Caco-2 (cell line): ENCODE results near the gene KCNQ1OT1. TPM values are rescaled to one million over a fixed set of nuclear protein-coding genes. Genes with fewer than 3 reads are reported as not detected.

Experiments used
- BruUV-seq: library from RNA; stranded (reverse); fragments of 400-500 nt; replicated peaks from 2 replicates; lab custom pipeline; 2021; lab: Mats Ljungman, UMichigan
- CTCF ChIA-PET: fragments of 300-600 bp; sonication (Branson Sonifier 250); formaldehyde crosslinking; loops from one replicate; lab custom pipeline; 2022; ENCODE audit warnings: antibody characterized with exemption; lab: Charles Lee
- POLR2A ChIA-PET: fragments of 300-600 bp; sonication (Branson Sonifier 250); formaldehyde crosslinking; loops from one replicate; lab custom pipeline; 2022; ENCODE audit warnings: antibody characterized with exemption; lab: Charles Lee
- DNase-seq, 2 experiments: peaks; one replicate each; pipeline versions ENCODE4 v3.0.0 to v3.0.0-alpha.2; 2020 to 2022
- H3K27me3 ChIP-seq: replicated peaks from 2 replicates; pipeline ENCODE4 v1.6.0; 2011; ENCODE audit warnings: low read length; ENCODE audit not compliant: control insufficient read depth, insufficient read depth
- H3K36me3 ChIP-seq: 2 replicates; pipeline ENCODE4 v1.5.1; 2011; ENCODE audit warnings: low read length; ENCODE audit not compliant: control insufficient read depth, insufficient read depth
- H3K4me1 ChIP-seq: fragments of 250-450 bp; sonication (Bioruptor Pico); 2 replicates; pipeline ENCODE4 v1.5.1; 2020; ENCODE audit warnings: mild to moderate bottlenecking
- H3K4me3 ChIP-seq: 2 replicates; pipeline ENCODE4 v1.5.1; 2011; ENCODE audit warnings: low read depth, mild to moderate bottlenecking, control low read depth, low read length
- H3K9me3 ChIP-seq: fragments of 250-450 bp; sonication (Bioruptor Pico); 2 replicates; pipeline ENCODE4 v1.5.1; 2020; ENCODE audit warnings: mild to moderate bottlenecking, moderate library complexity
- H3K27ac Mint-ChIP-seq: one replicate; pipeline ENCODE4 v1.8.0; 2022; ENCODE audit warnings: mixed read lengths; ENCODE audit not compliant: unreplicated experiment
- H3K27me3 Mint-ChIP-seq: one replicate; pipeline ENCODE4 v1.8.0; 2022; ENCODE audit warnings: mixed read lengths; ENCODE audit not compliant: insufficient read depth, unreplicated experiment
- H3K36me3 Mint-ChIP-seq: one replicate; pipeline ENCODE4 v1.8.0; 2022; ENCODE audit warnings: mild to moderate bottlenecking, mixed read lengths; ENCODE audit not compliant: insufficient read depth, unreplicated experiment
- H3K4me1 Mint-ChIP-seq: one replicate; pipeline ENCODE4 v1.8.0; 2022; ENCODE audit warnings: low read depth, mixed read lengths; ENCODE audit not compliant: unreplicated experiment
- H3K4me3 Mint-ChIP-seq: one replicate; pipeline ENCODE4 v1.8.0; 2022; ENCODE audit warnings: mild to moderate bottlenecking, moderate library complexity, mixed read lengths; ENCODE audit not compliant: unreplicated experiment
- H3K9me3 Mint-ChIP-seq: one replicate; pipeline ENCODE4 v1.8.0; 2022; ENCODE audit warnings: mixed read lengths; ENCODE audit not compliant: unreplicated experiment
- intact Hi-C: fragments of 100-400 bp; cut with micrococcal nuclease; formaldehyde crosslinking; loops from one replicate; pipeline ENCODE4 v1.10.0; 2022; ENCODE audit not compliant: unreplicated experiment
- total RNA-seq: library from RNA; stranded (reverse); gene quantifications from 2 replicates; pipeline ENCODE4 v1.2.3, GENCODE V29; 2022
- TF ChIP-seq, protein P1 (sequence below), 2 experiments: fragments of 200-600 bp in 1 of 2; IDR thresholded peaks; 1 replicate in 1 of 2; 2 replicates in 1 of 2; pipeline versions ENCODE4 v1.5.1 to v1.8.0; 2011 to 2022; ENCODE audit warnings: antibody characterized with exemption in 1 of 2, control low read depth in 1 of 2, inconsistent platforms in 1 of 2, low read depth in 1 of 2, low read length in 1 of 2, mild to moderate bottlenecking in 1 of 2, moderate library complexity in 1 of 2; ENCODE audit not compliant: insufficient read depth in 1 of 2, severe bottlenecking in 1 of 2, unreplicated experiment in 1 of 2

Gene KCNQ1OT1
- total RNA-seq, 1 experiment from 2014 or later, result 7.5 TPM

DNA sequence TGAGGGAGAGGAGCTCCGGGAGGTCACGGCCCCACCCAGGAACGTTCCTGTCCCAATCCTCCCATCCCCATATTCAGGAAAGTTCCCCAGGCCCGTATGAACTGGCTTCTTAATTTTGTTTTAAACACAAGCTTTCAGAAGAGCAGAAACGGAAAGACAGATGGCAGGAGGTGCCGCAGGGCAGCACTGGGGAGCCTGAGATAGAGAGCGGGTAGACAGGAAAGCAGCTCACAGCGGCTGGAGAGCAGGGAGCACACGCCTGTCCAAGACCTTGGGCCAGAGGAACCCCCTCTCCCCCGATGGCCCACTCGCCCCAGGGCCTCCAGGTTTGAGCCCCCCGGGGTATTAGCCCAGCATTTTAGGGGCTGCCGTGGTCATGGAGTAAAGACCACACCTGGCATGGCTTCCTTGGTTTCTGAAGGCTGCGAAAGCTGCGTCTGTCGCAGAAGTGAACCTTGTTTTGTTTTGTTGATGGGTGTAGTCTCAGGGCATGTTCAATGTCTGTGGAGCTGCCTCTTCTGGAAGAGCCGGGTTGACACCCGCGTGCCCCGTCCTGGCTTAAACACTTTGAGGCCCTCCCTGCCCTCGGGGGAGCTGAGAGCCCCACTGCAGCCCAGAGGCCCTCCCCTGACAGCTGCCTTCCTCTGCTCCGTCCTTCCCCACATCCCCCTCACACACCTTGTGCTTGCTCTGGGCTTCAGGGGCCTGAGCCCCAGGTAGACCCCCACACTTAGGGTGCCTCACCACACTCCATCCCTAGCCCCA lies 17.9 kb upstream of the KCNQ1OT1 start:
- Histone ChIP-seq H3K36me3 (no peaks in the 10 kb centered on the region), H3K4me1 (no peaks in the 10 kb centered on the region), H3K4me3 (no peak overlapping the region), H3K9me3 (no peaks in the 10 kb centered on the region), H3K27me3 (no peaks in the 10 kb centered on the region)
- TF ChIP-seq, protein P1, sequence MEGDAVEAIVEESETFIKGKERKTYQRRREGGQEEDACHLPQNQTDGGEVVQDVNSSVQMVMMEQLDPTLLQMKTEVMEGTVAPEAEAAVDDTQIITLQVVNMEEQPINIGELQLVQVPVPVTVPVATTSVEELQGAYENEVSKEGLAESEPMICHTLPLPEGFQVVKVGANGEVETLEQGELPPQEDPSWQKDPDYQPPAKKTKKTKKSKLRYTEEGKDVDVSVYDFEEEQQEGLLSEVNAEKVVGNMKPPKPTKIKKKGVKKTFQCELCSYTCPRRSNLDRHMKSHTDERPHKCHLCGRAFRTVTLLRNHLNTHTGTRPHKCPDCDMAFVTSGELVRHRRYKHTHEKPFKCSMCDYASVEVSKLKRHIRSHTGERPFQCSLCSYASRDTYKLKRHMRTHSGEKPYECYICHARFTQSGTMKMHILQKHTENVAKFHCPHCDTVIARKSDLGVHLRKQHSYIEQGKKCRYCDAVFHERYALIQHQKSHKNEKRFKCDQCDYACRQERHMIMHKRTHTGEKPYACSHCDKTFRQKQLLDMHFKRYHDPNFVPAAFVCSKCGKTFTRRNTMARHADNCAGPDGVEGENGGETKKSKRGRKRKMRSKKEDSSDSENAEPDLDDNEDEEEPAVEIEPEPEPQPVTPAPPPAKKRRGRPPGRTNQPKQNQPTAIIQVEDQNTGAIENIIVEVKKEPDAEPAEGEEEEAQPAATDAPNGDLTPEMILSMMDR (IDR thresholded peaks at IDR 0.05; ENCODE audit: insufficient read depth in 1 of 2, low read depth in 1 of 2, low read length in 1 of 2, severe bottlenecking in 1 of 2, unreplicated experiment in 1 of 2), result no peak
- Mint-ChIP-seq H3K9me3 (no peaks in the 10 kb centered on the region), H3K27me3 (no peaks in the 10 kb centered on the region), H3K4me1 (no peaks in the 10 kb centered on the region), H3K27ac (peak overlapping the region; percentile 40), H3K36me3 (no peaks in the 10 kb centered on the region), H3K4me3 (no peak overlapping the region)
- BruUV-seq, result no TSS peak
- intact Hi-C loops, result no loop called here
- POLR2A ChIA-PET, result no interaction called here
- DNase-seq, result no peak
- CTCF ChIA-PET, result no interaction called here

DNA sequence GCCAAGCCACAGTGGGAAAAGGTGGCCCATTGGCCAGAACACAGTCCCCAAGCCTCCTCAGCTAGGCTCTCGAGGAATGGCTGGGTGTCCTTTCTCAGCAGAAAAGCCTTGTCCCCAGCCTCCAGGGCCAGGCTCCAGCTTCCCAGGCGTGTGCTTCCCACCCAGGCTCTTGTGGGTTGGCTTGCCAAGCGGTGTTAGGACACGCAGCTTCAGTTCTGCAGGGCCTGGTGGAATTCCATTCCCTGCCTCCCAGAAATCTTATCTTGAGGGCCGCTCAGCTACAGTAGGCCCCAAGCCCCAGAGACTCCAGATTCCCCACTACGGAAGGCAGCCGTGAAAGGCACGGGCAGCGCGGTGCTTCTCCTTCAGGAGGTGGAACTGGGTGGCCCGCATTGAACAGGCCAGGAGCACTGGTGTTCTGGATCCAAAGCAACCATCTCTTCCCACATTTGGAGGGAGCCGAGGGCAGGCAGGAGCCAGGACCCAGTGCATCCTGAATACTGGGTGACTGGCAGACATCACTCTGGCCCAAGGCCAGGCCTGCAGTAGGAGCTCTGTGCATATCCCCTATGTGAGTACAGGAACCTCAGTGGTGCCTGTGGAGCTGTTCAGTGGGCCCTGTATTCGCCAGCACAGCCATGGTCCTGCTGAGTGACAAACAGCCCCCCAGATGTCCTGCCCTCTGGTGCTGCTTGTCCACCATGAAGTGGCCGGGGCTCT lies 16.7 kb upstream of the KCNQ1OT1 start:
- no peaks in the 10 kb centered on the region for H3K9me3 ChIP-seq
- DNase-seq, result no peak
- TF ChIP-seq, protein P1 (IDR thresholded peaks at IDR 0.05; ENCODE audit: insufficient read depth in 1 of 2, low read depth in 1 of 2, low read length in 1 of 2, severe bottlenecking in 1 of 2, unreplicated experiment in 1 of 2), result no peak
- H3K27ac Mint-ChIP-seq, result no peak overlapping the region
- no TSS peak for BruUV-seq
- no peaks in the 10 kb centered on the region for H3K4me1 Mint-ChIP-seq
- H3K27me3 Mint-ChIP-seq, result no peaks in the 10 kb centered on the region
- intact Hi-C loops, result no loop called here
- H3K27me3 ChIP-seq, result no peaks in the 10 kb centered on the region
- POLR2A ChIA-PET, result no interaction called here
- no peak overlapping the region for H3K4me3 ChIP-seq
- H3K4me3 Mint-ChIP-seq, result no peak overlapping the region
- H3K36me3 ChIP-seq, result no peaks in the 10 kb centered on the region
- CTCF ChIA-PET, result no interaction called here
- H3K9me3 Mint-ChIP-seq, result no peaks in the 10 kb centered on the region
- no peaks in the 10 kb centered on the region for H3K4me1 ChIP-seq
- no peaks in the 10 kb centered on the region for H3K36me3 Mint-ChIP-seq

DNA sequence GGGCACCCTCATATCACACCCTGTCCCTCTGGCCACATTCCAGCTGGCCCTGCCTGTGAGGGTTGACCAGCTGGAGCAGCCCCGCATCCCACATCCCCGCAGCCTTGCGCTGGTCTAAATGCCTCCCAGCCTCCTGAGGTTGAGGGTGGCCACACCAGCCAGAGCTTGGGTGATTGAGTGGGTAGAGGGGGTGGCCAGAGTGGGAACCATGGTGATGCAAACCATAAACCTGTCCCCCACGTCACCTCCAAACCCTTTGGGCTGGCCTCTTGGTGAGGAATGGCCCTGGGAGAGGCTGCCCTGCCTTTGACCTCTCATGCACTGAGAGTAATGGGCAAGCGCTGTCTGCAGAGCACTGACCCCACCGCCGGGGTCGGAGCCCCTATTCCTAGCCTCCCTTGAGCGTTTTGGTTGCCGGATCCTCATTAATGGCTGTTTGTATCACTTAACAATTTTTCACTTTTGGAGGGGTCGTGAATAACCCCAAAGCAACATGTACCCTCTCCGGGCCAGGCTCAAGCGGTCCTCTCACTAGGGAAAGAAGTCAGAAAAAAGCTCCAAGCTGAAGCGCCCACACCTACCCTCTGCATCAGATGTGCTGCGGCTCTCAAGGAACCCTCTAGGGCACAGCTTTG lies 16.0 kb upstream of the KCNQ1OT1 start:
- POLR2A ChIA-PET, result no interaction called here
- Histone ChIP-seq H3K27me3 (no peaks in the 10 kb centered on the region), H3K4me1 (no peaks in the 10 kb centered on the region), H3K9me3 (peaks cover 3% of the 10 kb centered on the region), H3K36me3 (no peaks in the 10 kb centered on the region), H3K4me3 (no peak overlapping the region)
- H3K4me1 Mint-ChIP-seq, result no peaks in the 10 kb centered on the region
- no peaks in the 10 kb centered on the region for H3K27me3 Mint-ChIP-seq
- no TSS peak for BruUV-seq
- no peak for DNase-seq
- no peaks in the 10 kb centered on the region for H3K36me3 Mint-ChIP-seq
- no peak overlapping the region for H3K27ac Mint-ChIP-seq
- intact Hi-C loops, result no loop called here
- H3K9me3 Mint-ChIP-seq, result peaks cover under 1% of the 10 kb centered on the region
- CTCF ChIA-PET, result no interaction called here
- H3K4me3 Mint-ChIP-seq, result no peak overlapping the region
- TF ChIP-seq, protein P1 (IDR thresholded peaks at IDR 0.05; ENCODE audit: insufficient read depth in 1 of 2, low read depth in 1 of 2, low read length in 1 of 2, severe bottlenecking in 1 of 2, unreplicated experiment in 1 of 2), result no peak
